BE2C (cell line): ENCODE results near the gene RMRP.
"Not testable (repeated sequence)": the region's sequence is repeated elsewhere in the genome, so short reads cannot be mapped to it uniquely, and the experiment has no call there.

Source experiments
- DNase-seq: peaks from one replicate; pipeline ENCODE4 v3.0.0-alpha.2; 2020
- H3K27me3 ChIP-seq: fragments of 250-450 bp; sonication (Bioruptor Pico); 2 replicates; pipeline ENCODE4 v1.5.1; 2020; ENCODE audit warnings: mild to moderate bottlenecking
- H3K36me3 ChIP-seq: fragments of 250-450 bp; sonication (Bioruptor Pico); 2 replicates; pipeline ENCODE4 v1.5.1; 2020; ENCODE audit warnings: mild to moderate bottlenecking
- H3K4me1 ChIP-seq: fragments of 250-450 bp; sonication (Bioruptor Pico); 2 replicates; pipeline ENCODE4 v1.5.1; 2020
- H3K4me3 ChIP-seq: 2 replicates; pipeline ENCODE4 v1.5.1; 2011; ENCODE audit warnings: low read depth, low read length
- H3K9me3 ChIP-seq: fragments of 250-450 bp; sonication (Bioruptor Pico); 2 replicates; pipeline ENCODE4 v1.5.1; 2020
- CTCF ChIP-seq: IDR thresholded peaks from 2 replicates; pipeline ENCODE4 v1.5.1; 2012; ENCODE audit warnings: mild to moderate bottlenecking, low read depth, low read length

RMRP gene

GRCh38 chr9:35651956-35652828, 5.6 kb downstream of the RMRP start:
- no peak for TF ChIP-seq CTCF
- Histone ChIP-seq H3K36me3 (no peaks in the 10 kb centered on the region), H3K4me3 (no peak overlapping the region), H3K27me3 (no peaks in the 10 kb centered on the region), H3K9me3 (no peaks in the 10 kb centered on the region), H3K4me1 (no peaks in the 10 kb centered on the region)
- DNase-seq = no peak

GRCh38 chr9:35650341-35651158, 7.3 kb downstream of the RMRP start, which contains the start of gene SIT1:
Gene SIT1, minus strand, starts transcription at chr9:35650931. Its CDS starts 78 bp downstream, at chr9:35650853.
- Histone ChIP-seq H3K36me3 (no peaks in the 10 kb centered on the region), H3K27me3 (no peaks in the 10 kb centered on the region), H3K4me3 (no peak within 1 kb of the TSS), H3K9me3 (no peaks in the 10 kb centered on the region), H3K4me1 (no peaks in the 10 kb centered on the region)
- no peak for DNase-seq
- no peak for TF ChIP-seq CTCF

GRCh38 chr9:35649431-35650340, 8.1 kb downstream of the RMRP start:
- Histone ChIP-seq H3K9me3 (no peaks in the 10 kb centered on the region), H3K27me3 (no peaks in the 10 kb centered on the region), H3K4me1 (no peaks in the 10 kb centered on the region), H3K4me3 (no peak overlapping the region), H3K36me3 (no peaks in the 10 kb centered on the region)
- DNase-seq = no peak
- no peak for TF ChIP-seq CTCF

- H3K4me3 ChIP-seq = peak overlapping the region; percentile 81
- no peaks in the 10 kb centered on the region for H3K9me3 ChIP-seq
- no peaks in the 10 kb centered on the region for H3K4me1 ChIP-seq
- no peaks in the 10 kb centered on the region for H3K27me3 ChIP-seq
- no peaks in the 10 kb centered on the region for H3K36me3 ChIP-seq
- TF ChIP-seq CTCF = peak; percentile 81
- DNase-seq = peak; percentile 93
These were observed 11.1 kb downstream of the RMRP start for GRCh38 chr9:35646533-35647265.

GRCh38 chr9:35646153-35646532, 11.7 kb downstream of the RMRP start:
- no peak for TF ChIP-seq CTCF
- Histone ChIP-seq H3K4me1 (no peaks in the 10 kb centered on the region), H3K4me3 (peak overlapping the region; percentile 81), H3K36me3 (no peaks in the 10 kb centered on the region), H3K9me3 (no peaks in the 10 kb centered on the region), H3K27me3 (no peaks in the 10 kb centered on the region)
- no peak for DNase-seq

- H3K27me3 ChIP-seq, H3K9me3 ChIP-seq, H3K36me3 ChIP-seq, H3K4me3 ChIP-seq, DNase-seq, H3K4me1 ChIP-seq: not testable (repeated sequence)
These were observed 12.1 kb downstream of the RMRP start for GRCh38 chr9:35645736-35646135.
